T47D (cell line): ENCODE measurements around the gene ATP2B1.

Source experiments
- DNase-seq, 2 experiments: peaks; one replicate each; pipeline versions ENCODE4 v3.0.0 to v3.0.0-alpha.2; 2011 to 2012; ENCODE audit warnings: low read depth in 1 of 2, low spot score in 1 of 2
- JUND ChIP-seq: IDR thresholded peaks from 2 replicates; pipeline ENCODE4 v1.6.1; 2012; ENCODE audit warnings: low read depth
- in situ Hi-C: cut with HindIII; loops from 2 replicates; pipeline ENCODE4 v1.10.0; 2016; ENCODE audit warnings: low sequenced_read_pairs, low pct_unique_long_range_greater_than_20kb

ATP2B1 gene

GRCh38 chr12:89544681-89545184 lies 163.9 kb downstream of the ATP2B1 start:
- peak in 1 of 2 experiments; percentile 67 for DNase-seq
- in situ Hi-C loops, result no loop called here
- TF ChIP-seq JUND, result no peak

GRCh38 chr12:89544022-89544421 lies 164.6 kb downstream of the ATP2B1 start:
- in situ Hi-C loops, result no loop called here
- DNase-seq, result no peak
- no peak for TF ChIP-seq JUND

- peak; percentile 29 to 92 for DNase-seq
- in situ Hi-C loops, result no loop called here
- no peak for TF ChIP-seq JUND
Measured at GRCh38 chr12:89542912-89543592, 165.6 kb downstream of the ATP2B1 start.

GRCh38 chr12:89542236-89542635 lies 166.4 kb downstream of the ATP2B1 start:
- DNase-seq, result no peak
- no peak for TF ChIP-seq JUND
- in situ Hi-C loops, result no loop called here

GRCh38 chr12:89540586-89540985 lies 168.1 kb downstream of the ATP2B1 start:
- no peak for DNase-seq
- TF ChIP-seq JUND, result no peak
- in situ Hi-C loops, result no loop called here

- TF ChIP-seq JUND, result no peak
- in situ Hi-C loops, result no loop called here
- DNase-seq, result no peak
Measured at GRCh38 chr12:89539426-89540223, 169.0 kb downstream of the ATP2B1 start.

GRCh38 chr12:89538897-89539296 lies 169.7 kb downstream of the ATP2B1 start:
- DNase-seq, result no peak
- in situ Hi-C loops, result no loop called here
- no peak for TF ChIP-seq JUND
